HCT116 (cell line): ENCODE measurements around the gene DCDC2C. TPM values are rescaled to one million over a fixed set of nuclear protein-coding genes. Genes with fewer than 3 reads are reported as not detected.

ENCODE experiments used
- ATAC-seq: fragments of 200-7000 bp; cut with Tn5 transposase; 2 replicates; pipeline ENCODE4 v1.9.1; 2020; ENCODE audit warnings: mild to moderate bottlenecking, moderate library complexity
- BruUV-seq: library from RNA; stranded (reverse); fragments of 400-500 nt; replicated peaks from 2 replicates; lab custom pipeline; 2021; lab: Mats Ljungman, UMichigan
- CTCF ChIA-PET: fragments of 300-600 bp; sonication (Branson Sonifier 250); formaldehyde crosslinking; loops from one replicate; lab custom pipeline; 2021; ENCODE audit warnings: antibody characterized with exemption; lab: Charles Lee
- POLR2A ChIA-PET: fragments of 300-600, 350-600 bp; sonication (Branson Sonifier 250); formaldehyde crosslinking; loops from one replicate; lab custom pipeline; 2021; ENCODE audit warnings: antibody characterized with exemption; lab: Charles Lee
- RAD21 ChIA-PET, 2 experiments: fragments of 300-600 bp; sonication (Branson Sonifier 250); formaldehyde crosslinking; loops; one replicate each; lab custom pipeline; 2023; ENCODE audit warnings: low total read pairs in 2 of 2; ENCODE audit not compliant: uncharacterized antibody in 2 of 2, unreplicated experiment in 2 of 2, low non-redundant PET in 1 of 2; lab: Charles Lee
- DNase-seq: peaks from one replicate; pipeline ENCODE4 v3.0.0-alpha.2; 2010; ENCODE audit warnings: low read depth, low spot score
- H2AFZ ChIP-seq: fragments of 200-600 bp; shearing (Covaris generic), sonication (generic); 2 replicates; pipeline ENCODE4 v1.6.1; 2017; ENCODE audit warnings: low read depth, mixed run types, mixed read lengths, antibody characterized with exemption, low read length; ENCODE audit not compliant: poor library complexity, severe bottlenecking
- H3K27ac ChIP-seq: 2 replicates; pipeline ENCODE4 v1.5.1; 2012; ENCODE audit warnings: low read depth, low read length
- H3K27me3 ChIP-seq: fragments of 200-600 bp; sonication (generic); 2 replicates; pipeline ENCODE4 v1.6.1; 2016; ENCODE audit warnings: mixed run types, low read length, mixed read lengths; ENCODE audit not compliant: insufficient read depth
- H3K36me3 ChIP-seq, 2 experiments: fragments of 200-500 bp in 1 of 2; fragments of 200-600 bp in 1 of 2; sonication (Bioruptor generic) in 1 of 2; sonication (generic) in 1 of 2; 2 replicates each; pipeline versions ENCODE4 v1.5.1 to v1.6.1; 2014 to 2016; ENCODE audit warnings: low read length in 2 of 2, inconsistent platforms in 1 of 2, mixed read lengths in 1 of 2, mixed run types in 1 of 2; ENCODE audit not compliant: insufficient read depth in 2 of 2, control insufficient read depth in 1 of 2
- H3K4me1 ChIP-seq, 2 experiments: fragments of 200-600 bp in 1 of 2; sonication (generic) in 1 of 2; 2 replicates each; pipeline versions ENCODE4 v1.5.1 to v1.6.1; 2012 to 2017; ENCODE audit warnings: low read length in 2 of 2, inconsistent platforms in 1 of 2, mild to moderate bottlenecking in 1 of 2, mixed read lengths in 1 of 2, mixed run types in 1 of 2, moderate library complexity in 1 of 2; ENCODE audit not compliant: insufficient read depth in 2 of 2, control insufficient read depth in 1 of 2
- H3K4me2 ChIP-seq: fragments of 200-600 bp; sonication (generic); 2 replicates; pipeline ENCODE4 v1.6.1; 2017; ENCODE audit warnings: mixed run types, low read length, mixed read lengths
- H3K4me3 ChIP-seq, 2 experiments: fragments of 200-600 bp in 1 of 2; sonication (generic) in 1 of 2; replicated peaks in 1 of 2; 2 replicates each; pipeline ENCODE4 v1.5.1; 2011 to 2016; ENCODE audit warnings: low read length in 2 of 2, control low read depth in 1 of 2, low read depth in 1 of 2, mild to moderate bottlenecking in 1 of 2, mixed read lengths in 1 of 2, mixed run types in 1 of 2
- H3K79me2 ChIP-seq: fragments of 200-600 bp; sonication (generic); 2 replicates; pipeline ENCODE4 v1.6.1; 2017; ENCODE audit warnings: mild to moderate bottlenecking, mixed run types, low read length, moderate library complexity, mixed read lengths; ENCODE audit not compliant: insufficient read depth
- H3K9ac ChIP-seq: fragments of 200-600 bp; sonication (generic); 2 replicates; pipeline ENCODE4 v1.6.1; 2016; ENCODE audit warnings: low read length, mixed read lengths
- H3K9me2 ChIP-seq: fragments of 200-600 bp; sonication (generic), shearing (Covaris generic); 2 replicates; pipeline ENCODE4 v1.6.1; 2017; ENCODE audit warnings: mixed run types, mild to moderate bottlenecking, moderate library complexity; ENCODE audit not compliant: insufficient read depth
- H3K9me3 ChIP-seq, 2 experiments: fragments of 200-500 bp in 1 of 2; fragments of 200-600 bp in 1 of 2; sonication (Bioruptor generic) in 1 of 2; sonication (generic) in 1 of 2; 2 replicates each; pipeline ENCODE4 v1.6.1; 2014 to 2017; ENCODE audit warnings: low read length in 2 of 2, mixed read lengths in 2 of 2, inconsistent platforms in 1 of 2, low read depth in 1 of 2, mild to moderate bottlenecking in 1 of 2, mixed run types in 1 of 2, moderate library complexity in 1 of 2; ENCODE audit not compliant: control insufficient read depth in 1 of 2, insufficient read depth in 1 of 2
- H4K20me1 ChIP-seq: fragments of 200-600 bp; sonication (generic), shearing (Covaris generic); 2 replicates; pipeline ENCODE4 v1.6.1; 2017; ENCODE audit warnings: mixed run types, mild to moderate bottlenecking, moderate library complexity; ENCODE audit not compliant: insufficient read depth
- ATF3 ChIP-seq: IDR thresholded peaks from 2 replicates; pipeline ENCODE4 v1.6.1; 2012
- CBX3 ChIP-seq: IDR thresholded peaks from 2 replicates; pipeline ENCODE4 v1.6.1; 2012; ENCODE audit warnings: low read depth
- EGR1 ChIP-seq: IDR thresholded peaks from 2 replicates; pipeline ENCODE4 v1.6.1; 2012; ENCODE audit warnings: low read depth
- ELF1 ChIP-seq: IDR thresholded peaks from 2 replicates; pipeline ENCODE4 v1.6.1; 2012; ENCODE audit warnings: low read depth, borderline replicate concordance
- EZH2 ChIP-seq: fragments of 200-600 bp; sonication (generic); IDR thresholded peaks from 2 replicates; pipeline ENCODE4 v1.6.1; 2017; ENCODE audit warnings: antibody characterized with exemption, mixed run types
- EZH2phosphoT487 ChIP-seq: fragments of 200-600 bp; IDR thresholded peaks from 2 replicates; pipeline ENCODE4 v1.6.1; 2018; ENCODE audit warnings: antibody characterized with exemption, borderline replicate concordance
- FOSL1 ChIP-seq: IDR thresholded peaks from 2 replicates; pipeline ENCODE4 v1.6.1; 2012; ENCODE audit warnings: low read depth
- JUND ChIP-seq: IDR thresholded peaks from 2 replicates; pipeline ENCODE4 v1.6.1; 2012
- MAX ChIP-seq: IDR thresholded peaks from 2 replicates; pipeline ENCODE4 v1.6.1; 2012
- POLR2A ChIP-seq: IDR thresholded peaks from 2 replicates; pipeline ENCODE4 v1.7.0; 2011; ENCODE audit warnings: borderline replicate concordance; ENCODE audit not compliant: insufficient read depth, insufficient read length; ENCODE audit errors: extremely low read depth
- REST ChIP-seq: IDR thresholded peaks from 2 replicates; pipeline ENCODE4 v1.6.1; 2012; ENCODE audit warnings: low read depth
- SP1 ChIP-seq: IDR thresholded peaks from 2 replicates; pipeline ENCODE4 v1.6.1; 2012; ENCODE audit warnings: low read depth
- SRF ChIP-seq: IDR thresholded peaks from 2 replicates; pipeline ENCODE4 v1.6.1; 2012; ENCODE audit warnings: low read depth
- TCF7L2 ChIP-seq: IDR thresholded peaks from 2 replicates; pipeline ENCODE4 v1.7.0; 2011; ENCODE audit warnings: borderline replicate concordance, inconsistent platforms; ENCODE audit not compliant: insufficient read depth, insufficient read length; ENCODE audit errors: extremely low read depth
- YY1 ChIP-seq: IDR thresholded peaks from 2 replicates; pipeline ENCODE4 v1.6.1; 2011; ENCODE audit warnings: low read length, low read depth, moderate library complexity, mild to moderate bottlenecking; ENCODE audit not compliant: insufficient replicate concordance; ENCODE audit errors: extremely low read depth
- ZFX ChIP-seq: fragments of 450-650 bp; IDR thresholded peaks from 2 replicates; pipeline ENCODE4 v1.6.1; 2017
- ZNF274 ChIP-seq: fragments of 200-500 bp; sonication (Bioruptor generic); IDR thresholded peaks from 2 replicates; pipeline ENCODE4 v1.6.1; 2014; ENCODE audit warnings: mild to moderate bottlenecking, low read depth, low read length, inconsistent platforms
- intact Hi-C: fragments of 100-400 bp; cut with micrococcal nuclease; formaldehyde crosslinking; loops from 2 replicates; pipeline ENCODE4 v1.10.0; 2022
- total RNA-seq: library from RNA; stranded (reverse); gene quantifications from one replicate; pipeline ENCODE4 v1.2.1, GENCODE V29; 2021; ENCODE audit not compliant: unreplicated experiment

The DCDC2C gene
- total RNA-seq, 1 experiment from 2014 or later, result not detected

GRCh38 chr2:3745920-3746319 lies 42.5 kb downstream of the DCDC2C start:
- ChIA-PET POLR2A (no interaction called here), RAD21 (no interaction called here), CTCF (no interaction called here)
- Histone ChIP-seq H3K36me3 (no peaks in the 10 kb centered on the region), H3K4me1 (peaks cover 0 to 8% of the 10 kb centered on the region in 2 experiments; a peak in 2 of 4 replicates), H3K9me2 (no peaks in the 10 kb centered on the region), H3K27me3 (peaks cover 19% of the 10 kb centered on the region)
- intact Hi-C loops, result no loop called here
- TF ChIP-seq JUND (no peak), EGR1 (no peak), SP1 (no peak), MAX (no peak), SRF (no peak), POLR2A (no peak), TCF7L2 (no peak), YY1 (no peak), ZNF274 (no peak), EZH2phosphoT487 (no peak), ATF3 (no peak), ELF1 (no peak), CBX3 (no peak), ZFX (no peak), FOSL1 (no peak), EZH2 (no peak), REST (no peak)
- TF ChIP-seq, all 23 proteins: peak for 0
- DNase-seq (no peak), ATAC-seq (no peak)
- Histone ChIP-seq H3K9ac (no peak overlapping the region), H3K4me3 (no peak overlapping the region), H2AFZ (no peak overlapping the region), H3K79me2 (no peaks in the 10 kb centered on the region), H3K4me2 (no peak overlapping the region), H3K9me3 (no peaks in the 10 kb centered on the region), H4K20me1 (no peaks in the 10 kb centered on the region), H3K27ac (no peak overlapping the region)
- BruUV-seq, result no TSS peak
